ENCODE measurements around the gene AEBP1.

GRCh38 chr7:44151956-44152355 is 47.8 kb downstream of the AEBP1 start:
- TF ChIP-seq CTCF (IDR thresholded peaks at IDR 0.05), result no peak
- TF ChIP-seq POLR2A (IDR thresholded peaks at IDR 0.05), result no peak
